ENCODE data around the gene CSF2. TPM values are rescaled to one million over a fixed set of nuclear protein-coding genes. Genes with fewer than 3 reads are reported as not detected.

CSF2 gene
- total RNA-seq, 1 experiment from 2014 or later, result not detected

DNA sequence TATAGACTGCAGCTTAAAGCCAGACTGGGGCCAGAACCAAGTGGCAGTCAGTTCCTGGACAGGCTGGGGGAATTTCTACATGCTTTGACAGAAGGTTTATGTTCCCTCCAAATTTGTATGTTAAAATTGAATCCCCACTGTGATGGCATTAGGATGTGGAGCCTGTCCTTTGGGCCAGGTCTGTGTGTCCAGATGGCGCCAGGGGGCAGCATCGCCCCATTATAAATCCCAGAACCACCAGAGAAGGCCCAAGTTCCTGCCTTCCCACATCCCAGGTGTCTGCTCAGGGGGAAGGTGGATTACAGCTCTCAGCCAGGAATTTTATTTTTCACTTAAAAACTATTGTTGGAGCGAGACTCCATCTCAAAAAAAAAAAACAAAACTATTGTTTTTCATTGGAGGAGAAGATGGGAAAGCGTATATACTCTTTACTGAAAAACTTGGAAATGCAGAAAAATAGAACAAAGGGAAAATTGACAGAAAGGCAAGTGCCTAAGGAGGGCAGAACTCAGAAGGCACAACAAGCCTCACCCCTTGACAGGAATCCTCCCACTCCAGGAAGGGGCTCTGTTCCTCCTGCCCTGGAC, 8.1 kb upstream of the CSF2 start:
- in situ Hi-C loops (cut with HindIII; ENCODE audit: low pct_unique_long_range_greater_than_20kb, low sequenced_read_pairs), result no loop called here
- peak; percentile 57 for DNase-seq (ENCODE audit: low read depth)

DNA sequence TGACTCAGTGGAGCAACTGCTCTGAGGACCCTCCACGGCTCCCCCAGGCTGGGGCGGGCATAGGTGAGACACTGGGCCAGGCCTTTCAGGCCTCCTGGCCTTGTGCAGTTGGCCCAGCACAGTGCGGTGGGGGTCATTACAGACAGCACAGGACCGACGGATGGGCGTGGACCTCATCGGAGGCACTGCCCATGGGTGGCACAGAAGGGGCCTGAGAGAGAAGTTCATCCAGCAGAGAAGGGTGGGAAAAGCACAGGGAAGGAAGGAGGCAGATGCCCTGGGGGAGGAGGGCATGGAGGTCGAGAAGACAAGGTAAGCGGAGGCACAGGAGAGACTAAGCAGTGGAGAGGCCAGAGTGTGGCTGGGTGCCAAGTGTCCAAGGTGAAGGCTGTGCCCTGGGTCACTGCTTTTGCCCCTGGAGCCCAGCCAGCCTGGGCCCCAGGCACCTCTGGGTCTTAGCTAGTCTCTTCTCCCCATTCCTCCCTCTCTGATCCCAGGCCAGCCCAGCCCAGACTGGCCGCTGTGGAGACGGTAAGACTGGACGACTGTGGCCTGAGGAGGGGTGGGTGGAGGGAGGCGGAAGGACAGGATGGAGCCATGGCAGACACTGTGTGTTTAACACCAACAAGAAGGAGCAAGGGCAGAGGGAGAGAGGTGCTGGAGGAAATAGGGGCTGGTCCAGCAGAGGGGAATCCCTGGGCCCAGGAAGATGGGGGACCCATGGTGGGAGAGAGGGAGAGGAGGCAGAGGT, 7.5 kb upstream of the CSF2 start:
- DNase-seq (ENCODE audit: low read depth), result no peak
- in situ Hi-C loops (cut with HindIII; ENCODE audit: low pct_unique_long_range_greater_than_20kb, low sequenced_read_pairs), result no loop called here

GRCh38 chr5:132066871-132067270, 6.7 kb upstream of the CSF2 start:
- in situ Hi-C loops (cut with HindIII; ENCODE audit: low pct_unique_long_range_greater_than_20kb, low sequenced_read_pairs), result no loop called here
- no peak for DNase-seq (ENCODE audit: low read depth)

- in situ Hi-C loops (cut with HindIII; ENCODE audit: low pct_unique_long_range_greater_than_20kb, low sequenced_read_pairs), result no loop called here
- DNase-seq (ENCODE audit: low read depth), result no peak
These were observed 6.1 kb upstream of the CSF2 start for GRCh38 chr5:132067451-132067850.

DNA sequence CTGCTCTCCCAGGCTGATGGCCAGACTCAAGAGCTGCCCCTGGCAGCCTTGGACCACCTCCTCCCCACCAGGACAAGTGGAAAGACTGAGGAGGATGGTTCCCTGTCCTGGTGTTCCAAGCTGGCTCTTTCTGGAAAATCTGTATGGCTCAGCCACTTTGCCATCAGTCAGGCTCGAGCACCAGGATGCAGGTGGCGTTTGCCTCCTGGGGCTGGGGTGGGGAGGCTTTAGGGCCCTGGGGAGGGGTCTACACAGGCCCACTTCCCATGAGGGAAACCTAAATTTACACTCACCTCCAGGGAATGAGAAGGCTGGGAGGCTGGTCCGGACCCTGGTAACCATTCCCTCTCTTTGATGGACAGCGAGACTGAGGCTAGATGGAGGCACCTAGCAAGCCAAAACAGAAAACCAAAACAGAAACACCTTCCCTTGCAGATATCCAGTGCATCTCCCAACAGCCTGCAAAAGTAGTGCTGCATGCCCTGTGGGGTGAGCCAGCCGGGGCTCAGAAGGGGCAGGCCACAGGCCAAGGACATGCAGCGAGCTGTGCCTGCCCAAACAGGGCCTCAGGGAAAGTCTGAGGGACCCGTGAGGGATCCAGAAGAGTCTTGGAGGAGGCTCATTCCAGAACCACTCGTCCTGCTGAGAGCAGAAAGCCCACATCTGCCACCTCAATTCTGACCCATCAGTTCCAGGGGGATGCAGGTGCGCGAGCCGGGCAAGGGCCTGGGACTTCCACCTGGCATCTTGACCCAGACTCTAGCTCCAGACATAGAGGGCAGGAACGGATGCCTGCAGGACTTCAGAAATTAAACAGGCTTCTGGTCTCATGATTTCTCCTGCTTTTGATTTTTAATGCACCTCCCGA, 5.4 kb upstream of the CSF2 start:
- in situ Hi-C loops (cut with HindIII; ENCODE audit: low pct_unique_long_range_greater_than_20kb, low sequenced_read_pairs), result no loop called here
- DNase-seq (ENCODE audit: low read depth), result no peak

- DNase-seq (ENCODE audit: low read depth), result no peak
- in situ Hi-C loops (cut with HindIII; ENCODE audit: low pct_unique_long_range_greater_than_20kb, low sequenced_read_pairs), result no loop called here
These were observed 4.0 kb upstream of the CSF2 start for GRCh38 chr5:132069561-132069960.

- in situ Hi-C loops (cut with HindIII; ENCODE audit: low pct_unique_long_range_greater_than_20kb, low sequenced_read_pairs), result no loop called here
- no peak for DNase-seq (ENCODE audit: low read depth)
These were observed 3.6 kb upstream of the CSF2 start for GRCh38 chr5:132069994-132070393.

DNA sequence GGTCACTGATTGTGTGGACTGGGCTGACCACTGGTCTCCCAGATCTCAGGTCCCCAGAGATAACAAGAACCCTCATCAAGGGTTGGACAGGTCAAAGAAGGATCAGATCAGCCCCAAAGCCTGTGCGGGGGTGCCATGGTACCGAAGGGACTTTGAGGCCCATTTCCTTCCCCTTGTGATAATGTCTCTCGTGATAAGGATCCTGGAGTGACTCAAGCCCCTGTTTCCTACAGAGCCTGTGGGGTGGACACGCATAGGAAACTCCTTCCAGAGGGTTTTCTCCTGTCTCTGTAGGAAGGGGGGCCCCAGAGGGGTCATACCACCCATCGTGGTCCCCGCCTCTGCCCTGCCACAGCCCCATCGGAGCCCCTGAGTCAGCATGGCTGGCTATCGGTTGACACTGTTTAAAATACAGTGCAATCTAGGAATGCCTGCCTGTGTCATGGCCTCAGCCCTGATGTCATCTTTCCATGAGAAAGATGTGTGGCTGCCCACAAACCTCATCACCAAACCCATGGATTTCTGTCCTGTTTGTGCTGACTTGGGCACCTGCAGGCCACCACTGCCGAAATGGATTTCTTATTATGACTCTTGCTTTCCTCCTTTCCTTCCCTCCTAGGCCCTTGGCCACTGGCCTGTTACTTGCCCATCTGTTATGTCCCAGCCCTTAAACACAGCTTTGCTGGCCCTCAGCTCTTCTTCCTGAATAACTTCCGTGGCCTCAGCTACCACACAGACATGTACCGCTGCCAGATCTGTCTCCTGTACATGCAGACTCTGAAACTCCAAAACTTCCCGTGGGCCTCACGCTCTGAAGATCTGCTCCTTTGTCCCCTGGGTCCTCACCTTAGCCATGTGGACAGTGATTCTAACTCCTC, 2.9 kb upstream of the CSF2 start:
- in situ Hi-C loops (cut with HindIII; ENCODE audit: low pct_unique_long_range_greater_than_20kb, low sequenced_read_pairs), result no loop called here
- DNase-seq (ENCODE audit: low read depth), result no peak

GRCh38 chr5:132071338-132071707, 2.3 kb upstream of the CSF2 start:
- in situ Hi-C loops (cut with HindIII; ENCODE audit: low pct_unique_long_range_greater_than_20kb, low sequenced_read_pairs), result no loop called here
- DNase-seq (ENCODE audit: low read depth), result no peak

DNA sequence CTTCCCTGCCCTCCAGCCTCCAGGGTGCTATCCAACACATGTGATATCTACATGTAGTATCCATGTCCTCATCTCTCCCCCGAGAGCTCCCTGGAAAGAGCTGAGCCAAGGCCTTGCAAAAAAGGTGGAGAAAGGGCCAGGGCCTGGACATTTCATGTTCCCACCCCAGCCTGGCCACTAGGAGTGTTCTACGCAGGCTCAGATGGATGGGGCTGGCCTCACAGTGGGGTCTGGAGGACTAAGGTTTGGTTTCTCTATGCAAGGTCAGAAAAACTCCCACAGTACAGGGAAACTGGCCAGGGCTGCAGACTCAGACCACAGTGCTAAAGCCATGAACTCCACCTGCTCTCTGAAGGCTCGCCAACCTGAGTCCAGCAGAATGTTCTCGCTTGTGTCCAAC, 1.5 kb upstream of the CSF2 start:
- in situ Hi-C loops (cut with HindIII; ENCODE audit: low pct_unique_long_range_greater_than_20kb, low sequenced_read_pairs), result no loop called here
- DNase-seq (ENCODE audit: low read depth), result no peak

DNA sequence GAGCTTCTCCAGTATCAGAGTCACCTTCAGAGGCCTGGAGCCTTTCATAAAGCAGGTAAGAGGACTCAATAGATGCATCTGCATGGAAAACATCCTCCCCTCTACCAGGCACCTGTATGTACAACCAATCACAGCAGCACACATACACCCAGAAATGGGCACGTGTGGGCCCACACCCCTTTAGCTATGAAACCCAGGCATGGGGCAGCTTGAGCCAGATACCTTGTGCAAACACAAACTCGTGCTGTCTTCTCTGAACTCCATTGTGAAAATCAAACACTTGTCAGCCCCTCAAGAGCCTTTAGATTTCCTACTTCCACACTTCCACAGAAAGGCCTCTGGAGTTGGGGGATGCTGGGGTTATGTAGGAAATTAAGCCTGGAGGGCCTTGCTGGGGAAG, 1.1 kb upstream of the CSF2 start:
- DNase-seq (ENCODE audit: low read depth), result no peak

GRCh38 chr5:132074091-132074771, 642 bp downstream of the CSF2 start:
- no peak for DNase-seq (ENCODE audit: low read depth)
- in situ Hi-C loops (cut with HindIII; ENCODE audit: low pct_unique_long_range_greater_than_20kb, low sequenced_read_pairs), result no loop called here

More for the DNA sequence above, 1.1 kb upstream of the CSF2 start:
- in situ Hi-C loops (cut with HindIII; ENCODE audit: low pct_unique_long_range_greater_than_20kb, low sequenced_read_pairs), result no loop called here

- no peak for DNase-seq (ENCODE audit: low read depth)
- in situ Hi-C loops (cut with HindIII; ENCODE audit: low pct_unique_long_range_greater_than_20kb, low sequenced_read_pairs), result no loop called here
These were observed 1.5 kb downstream of the CSF2 start for GRCh38 chr5:132074772-132075718.

GRCh38 chr5:132075719-132076077, 2.1 kb downstream of the CSF2 start:
- DNase-seq (ENCODE audit: low read depth), result no peak
- in situ Hi-C loops (cut with HindIII; ENCODE audit: low pct_unique_long_range_greater_than_20kb, low sequenced_read_pairs), result no loop called here

DNA sequence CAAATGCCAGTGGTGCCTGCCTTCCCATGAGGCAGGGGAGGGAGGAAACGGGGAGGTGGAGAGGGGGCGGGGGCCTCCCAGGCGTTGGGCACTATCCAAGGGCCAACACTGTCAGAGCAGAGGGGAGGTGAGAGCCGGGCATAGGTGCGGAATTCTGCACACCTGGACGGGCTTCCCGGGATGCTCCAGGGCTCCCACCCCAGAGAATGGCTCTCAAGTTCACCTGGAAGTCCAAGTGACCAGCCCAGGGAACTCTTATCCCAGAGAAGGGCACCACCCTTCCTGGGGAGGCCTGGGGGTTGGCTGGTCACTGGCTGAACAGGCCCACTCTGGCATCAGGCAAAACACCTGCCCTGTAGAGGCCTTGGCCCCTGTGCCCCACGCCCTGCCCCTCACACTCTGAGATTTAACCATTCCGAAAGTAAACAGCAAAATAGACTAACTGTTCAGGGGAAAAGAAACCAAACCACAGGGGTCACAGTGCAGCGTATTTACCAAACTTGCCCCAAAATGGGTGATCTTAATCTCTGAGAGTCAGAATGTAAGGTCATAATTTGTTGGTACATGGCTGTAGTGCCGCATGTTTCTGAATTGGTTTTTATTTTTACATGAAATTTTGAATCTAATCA, 2.7 kb downstream of the CSF2 start:
- in situ Hi-C loops (cut with HindIII; ENCODE audit: low pct_unique_long_range_greater_than_20kb, low sequenced_read_pairs), result no loop called here
- no peak for DNase-seq (ENCODE audit: low read depth)

- in situ Hi-C loops (cut with HindIII; ENCODE audit: low pct_unique_long_range_greater_than_20kb, low sequenced_read_pairs), result no loop called here
- DNase-seq (ENCODE audit: low read depth), result no peak
These were observed 3.4 kb downstream of the CSF2 start for GRCh38 chr5:132076983-132077382.

DNA sequence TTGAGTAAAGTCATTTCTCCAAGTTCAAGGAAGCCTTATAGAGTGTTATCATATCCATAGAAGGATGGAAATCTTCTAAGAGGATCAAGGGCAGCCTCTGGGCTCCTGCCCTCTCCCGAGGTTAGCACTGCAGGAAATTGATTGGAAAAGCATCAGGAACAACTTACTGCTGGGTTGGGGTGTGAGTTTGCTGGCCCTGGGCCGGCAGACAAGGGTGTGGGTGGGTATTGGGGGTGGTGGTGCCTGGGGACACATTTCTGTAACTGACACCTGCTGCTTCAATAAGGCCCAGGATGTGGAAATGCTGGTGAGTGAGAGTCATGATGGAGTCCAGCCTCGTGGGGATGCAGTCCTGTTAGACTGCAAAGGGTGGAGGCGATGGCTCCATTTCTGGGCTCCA, 5.5 kb downstream of the CSF2 start:
- in situ Hi-C loops (cut with HindIII; ENCODE audit: low pct_unique_long_range_greater_than_20kb, low sequenced_read_pairs), result no loop called here

More for the DNA sequence above, 5.5 kb downstream of the CSF2 start:
- no peak for DNase-seq (ENCODE audit: low read depth)

Measured in Caki2 (cell line).